ENCODE data around the gene DAB1.
"Not testable (repeated sequence)": the region's sequence is repeated elsewhere in the genome, so short reads cannot be mapped to it uniquely, and the experiment has no call there.

DAB1 gene

DNA sequence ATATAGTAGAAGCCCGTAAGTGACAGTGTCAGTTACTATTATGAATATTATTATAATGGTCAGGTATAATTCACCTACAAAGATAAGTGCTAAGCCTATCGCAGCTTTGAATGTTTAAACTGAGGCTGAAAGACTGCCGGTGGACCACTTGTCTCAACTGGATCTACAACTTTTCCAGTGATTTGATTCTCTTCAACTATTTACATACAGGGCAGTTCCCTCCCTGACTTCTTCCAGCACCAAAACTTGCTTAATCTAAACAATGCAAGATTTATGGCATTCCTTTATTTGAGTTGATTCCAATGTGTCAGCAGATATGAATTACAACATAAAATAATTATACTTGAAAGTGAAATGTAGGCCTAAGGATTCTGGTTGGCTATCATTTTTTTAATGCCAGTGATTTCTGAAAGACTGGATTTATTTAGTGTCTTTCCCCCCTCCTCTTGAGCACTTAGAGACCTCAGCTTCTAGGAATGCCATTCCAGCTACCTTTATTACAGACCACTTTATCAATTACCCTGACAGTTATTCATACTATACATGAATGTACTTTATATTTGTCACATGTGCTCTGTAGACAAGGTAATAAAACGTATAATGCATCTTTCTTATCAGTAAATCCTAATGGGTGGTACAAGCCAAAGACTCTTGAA, 304.8 kb downstream of the DAB1 start:
- DNase-seq (ENCODE audit: low read depth) = no peak

DNA sequence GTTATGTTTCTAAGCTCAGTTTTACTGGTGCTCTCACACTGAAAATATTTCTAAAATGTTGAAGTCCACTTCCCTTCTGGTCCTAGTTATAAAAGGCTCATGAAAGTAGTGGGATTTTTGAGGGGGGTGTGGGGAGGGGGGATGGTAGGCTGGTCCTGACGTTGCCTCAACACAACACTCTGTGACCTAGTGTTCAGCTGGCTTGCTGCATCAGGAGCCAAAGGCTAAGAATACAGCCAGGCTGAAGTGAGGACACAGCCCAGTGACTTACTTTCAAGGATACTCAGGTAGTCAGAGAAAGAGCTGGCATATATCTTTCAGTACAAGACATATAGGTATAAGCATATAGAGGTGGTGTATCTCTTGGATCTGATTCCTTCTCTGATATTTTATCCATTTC, 306.1 kb downstream of the DAB1 start:
- DNase-seq (ENCODE audit: low read depth) = no peak

DNA sequence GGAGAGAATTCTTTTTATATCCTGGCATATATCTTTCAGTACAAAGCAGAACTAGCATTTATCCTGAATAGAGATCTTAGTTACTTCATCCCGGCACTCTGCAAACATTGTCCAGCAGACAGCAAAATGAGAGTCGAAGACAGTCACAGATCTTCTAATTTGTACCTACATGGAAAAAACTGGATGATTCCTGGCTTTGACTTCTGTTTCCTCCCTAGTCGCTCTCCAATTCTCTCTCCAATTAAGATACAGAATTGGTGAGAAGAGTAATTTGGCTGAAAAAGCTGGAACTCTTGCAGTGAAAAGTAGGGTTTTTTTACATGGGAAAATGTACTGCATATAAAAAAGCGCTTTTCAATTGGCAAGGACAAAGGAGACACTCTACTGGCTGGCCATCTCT, 307.0 kb downstream of the DAB1 start:
- DNase-seq (ENCODE audit: low read depth) = no peak

DNA sequence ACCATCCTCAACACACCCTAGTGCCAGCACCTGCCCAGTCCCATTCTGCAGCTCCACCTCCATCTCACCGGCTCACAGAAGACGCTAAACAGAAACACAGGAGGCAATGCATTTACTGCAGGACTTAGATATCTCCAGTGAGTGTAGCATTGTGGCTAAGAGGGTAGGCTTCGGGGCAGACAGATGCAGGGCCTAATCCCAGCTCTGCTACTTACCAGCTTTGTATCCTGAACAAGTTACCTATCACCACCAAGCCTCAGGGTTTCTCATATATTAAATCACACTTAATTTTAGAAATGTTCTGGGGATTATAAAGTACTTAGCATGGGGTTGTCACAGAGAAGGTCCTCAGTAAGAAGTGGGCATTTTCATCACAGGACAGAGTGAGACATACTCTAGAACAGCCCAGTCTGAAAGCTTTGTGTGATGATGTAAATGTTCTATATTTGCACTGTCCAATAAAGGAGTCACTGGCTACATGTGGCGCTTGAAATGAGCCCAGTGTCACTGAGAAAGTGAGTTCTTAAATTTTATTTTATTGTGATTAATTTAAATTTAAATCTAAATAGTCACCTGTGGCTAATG, 308.7 kb downstream of the DAB1 start:
- no peak for DNase-seq (ENCODE audit: low read depth)

DNA sequence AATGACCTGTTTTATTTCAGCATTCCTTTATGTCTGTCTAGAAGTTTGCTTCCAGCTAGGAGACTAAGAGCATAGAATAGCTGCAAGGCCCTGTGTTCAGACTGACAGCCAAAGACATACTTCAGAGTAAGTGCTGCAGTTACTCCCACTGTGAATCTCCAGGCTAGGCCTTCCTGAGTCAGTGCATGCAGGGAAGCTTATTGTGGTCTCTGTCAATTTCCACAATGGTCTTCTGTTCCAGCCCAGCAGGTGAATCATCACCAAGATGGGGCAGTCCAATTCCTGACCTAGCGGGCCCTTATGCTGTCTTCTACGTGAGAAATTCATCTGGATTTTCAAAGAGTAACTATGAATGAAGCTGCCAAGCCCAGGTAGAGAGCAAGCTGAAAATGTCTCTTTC, 311.7 kb downstream of the DAB1 start:
- no peak for DNase-seq (ENCODE audit: low read depth)

DNA sequence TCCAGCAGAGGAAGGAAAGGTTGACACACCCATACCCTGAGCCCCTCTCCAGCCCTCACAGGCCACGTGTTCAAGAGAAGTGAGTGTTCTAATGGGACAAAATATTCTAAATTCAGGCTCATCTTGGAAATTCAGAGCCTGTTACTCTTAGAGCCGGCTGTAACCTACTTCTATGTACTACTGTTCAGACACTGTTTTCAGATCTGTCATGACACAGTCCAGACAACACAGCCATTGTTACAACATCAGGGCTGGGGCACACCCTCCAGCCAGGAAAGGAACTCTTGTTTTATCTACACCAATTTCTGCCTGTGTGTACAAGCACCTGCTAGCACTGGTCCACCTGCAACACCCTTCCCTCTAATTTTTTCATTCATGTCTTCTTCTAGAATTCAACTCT, 312.7 kb downstream of the DAB1 start:
- DNase-seq (ENCODE audit: low read depth) = no peak

DNA sequence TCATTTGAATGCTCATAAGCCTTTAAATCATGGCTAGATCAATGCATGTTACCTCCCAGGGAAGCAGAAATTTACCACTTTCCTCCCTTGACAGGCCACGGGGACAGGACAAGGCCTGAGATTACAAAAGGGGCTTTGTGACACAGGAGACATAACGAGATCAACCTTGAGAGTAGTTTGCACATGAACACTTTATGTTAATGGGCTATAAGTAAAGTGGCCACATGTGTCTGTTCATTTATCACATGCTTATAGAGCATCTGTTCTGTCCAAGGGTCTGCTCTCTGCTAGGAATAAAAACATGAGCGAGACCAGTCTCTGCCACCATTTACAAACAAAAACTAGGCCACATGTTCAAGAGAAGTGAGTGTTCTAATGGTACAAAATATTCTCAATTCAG, 314.0 kb downstream of the DAB1 start:
- DNase-seq (ENCODE audit: low read depth) = no peak

DNA sequence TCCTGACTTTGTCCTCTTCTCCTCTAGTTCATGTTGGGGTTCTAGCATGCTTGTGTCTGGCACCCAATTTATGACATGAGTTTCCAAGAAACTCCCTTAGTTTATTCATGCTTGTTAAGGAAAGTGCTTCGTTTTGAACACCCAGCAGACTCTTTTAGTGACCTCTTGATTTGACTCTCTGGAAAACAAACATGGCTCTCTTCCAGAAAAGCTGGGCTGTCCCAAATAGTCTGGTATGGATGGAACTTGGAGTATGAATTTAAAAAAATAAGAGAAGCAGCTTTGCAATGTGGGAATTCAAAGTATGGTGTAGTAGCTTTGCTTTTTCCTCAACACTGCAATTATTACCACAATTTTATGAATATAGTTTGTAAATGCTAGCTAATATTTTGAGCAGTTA, 314.6 kb downstream of the DAB1 start:
- DNase-seq (ENCODE audit: low read depth) = no peak

DNA sequence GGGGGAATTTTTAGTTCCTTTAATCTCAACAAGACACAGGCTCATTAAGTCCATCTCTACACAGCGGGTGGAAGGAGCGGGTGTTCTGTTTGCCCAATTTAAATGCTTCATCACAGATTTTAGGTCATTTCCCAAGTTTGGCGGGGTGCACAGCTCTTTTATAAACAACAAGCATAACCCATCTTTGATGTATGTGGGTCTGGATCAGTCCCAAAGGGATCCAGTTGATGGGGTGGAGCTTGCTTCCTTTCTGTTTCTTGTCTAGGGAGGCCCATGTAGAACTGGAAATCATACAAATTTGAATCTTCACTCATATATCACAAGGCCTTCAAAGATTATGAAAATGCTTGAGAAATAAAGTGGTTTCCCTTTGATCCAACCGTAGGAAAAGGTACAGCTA, 317.6 kb downstream of the DAB1 start:
- DNase-seq (ENCODE audit: low read depth) = no peak

DNA sequence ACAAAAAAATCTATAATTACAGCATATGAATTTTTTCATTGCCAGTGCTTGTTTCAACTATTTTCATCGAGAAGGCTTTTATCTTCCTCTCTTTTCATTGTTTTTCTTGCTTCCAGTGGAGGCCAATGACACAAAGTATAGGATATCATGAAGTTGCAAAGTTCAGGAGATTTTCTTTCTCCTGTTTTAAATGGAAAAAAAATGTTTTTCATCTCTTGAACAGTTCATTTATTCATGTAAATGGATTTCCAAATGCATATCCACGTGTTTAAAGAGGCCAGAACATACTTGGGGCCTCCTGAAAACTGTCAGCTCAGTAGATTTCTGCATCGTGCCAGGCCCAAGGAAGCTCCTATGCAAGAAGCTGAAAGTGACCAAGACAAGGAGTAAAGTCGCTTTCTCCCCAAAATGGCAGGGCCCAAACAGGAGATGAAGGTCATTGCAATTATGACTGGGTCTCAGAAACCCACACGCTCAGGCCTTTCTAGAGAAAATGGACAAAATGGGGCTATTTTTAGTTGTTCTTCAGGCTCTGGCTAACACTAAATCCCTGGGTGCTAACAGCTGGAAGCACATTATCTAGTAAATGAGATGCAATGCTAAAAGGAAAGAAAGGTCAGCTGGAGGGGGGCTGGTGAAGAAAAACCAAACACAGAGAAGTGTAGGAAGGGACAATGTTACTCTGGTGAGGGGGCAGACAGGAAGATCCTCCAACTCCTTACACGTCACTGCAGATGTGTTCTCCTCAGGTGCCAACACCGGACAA, 321.1 kb downstream of the DAB1 start:
- DNase-seq (ENCODE audit: low read depth) = no peak

DNA sequence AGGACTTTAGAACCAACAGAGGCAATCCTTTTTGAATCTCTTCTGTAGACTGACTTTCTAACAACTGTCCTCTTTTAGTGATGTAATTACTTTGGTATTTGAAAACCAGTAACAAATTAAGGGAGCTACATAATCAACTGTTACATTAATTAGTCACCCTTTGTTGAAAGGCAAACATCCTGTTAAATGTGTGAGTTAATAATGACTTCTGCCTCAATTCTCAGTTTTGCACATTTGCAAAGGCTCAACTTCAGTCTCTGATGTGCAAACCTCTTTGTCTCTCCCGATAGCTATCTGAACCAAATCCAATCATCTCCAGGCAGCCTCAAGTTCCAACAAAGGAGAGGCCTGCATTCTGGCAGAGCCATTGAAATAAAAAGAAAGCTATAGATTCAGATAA, 322.7 kb downstream of the DAB1 start:
- no peak for DNase-seq (ENCODE audit: low read depth)

DNA sequence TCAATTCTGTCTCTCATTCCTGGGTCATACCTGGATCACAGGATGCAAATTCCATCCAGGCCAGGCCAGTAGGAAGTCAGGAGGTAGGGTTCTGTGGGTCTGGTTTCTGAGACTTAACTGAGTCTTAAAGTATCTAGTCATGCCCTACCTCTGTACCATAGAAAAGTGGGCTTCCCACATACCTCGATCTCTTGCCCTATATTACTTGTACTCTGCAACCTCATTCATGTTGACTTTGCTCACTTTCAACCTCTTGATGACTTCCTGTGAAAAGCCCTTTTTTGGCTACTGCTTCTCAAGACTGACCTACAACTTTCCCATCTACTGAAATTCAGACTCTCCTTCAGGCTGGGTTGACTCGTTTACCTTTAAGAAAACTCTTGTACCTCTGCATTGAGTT, 329.1 kb downstream of the DAB1 start:
- no peak for DNase-seq (ENCODE audit: low read depth)

DNA sequence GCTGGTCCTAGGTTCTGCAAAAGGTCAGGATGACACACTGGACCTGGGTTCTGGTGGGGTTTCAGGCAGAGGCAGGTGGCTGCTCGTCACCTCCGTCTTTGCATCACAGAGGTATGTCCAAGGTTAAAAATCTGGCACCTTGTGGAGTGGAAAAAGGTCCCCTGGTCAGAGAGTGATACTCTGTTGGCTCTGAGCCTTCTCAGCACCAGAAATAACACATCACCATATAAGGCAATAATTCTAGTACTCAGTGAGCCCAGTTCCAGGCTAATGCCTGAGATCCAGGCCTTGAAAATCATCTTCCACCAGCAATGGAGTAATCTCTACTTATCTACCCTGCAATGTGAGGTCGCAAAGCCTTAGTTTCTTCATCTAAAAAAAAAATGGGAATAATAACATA, 330.7 kb downstream of the DAB1 start:
- DNase-seq (ENCODE audit: low read depth) = no peak

DNA sequence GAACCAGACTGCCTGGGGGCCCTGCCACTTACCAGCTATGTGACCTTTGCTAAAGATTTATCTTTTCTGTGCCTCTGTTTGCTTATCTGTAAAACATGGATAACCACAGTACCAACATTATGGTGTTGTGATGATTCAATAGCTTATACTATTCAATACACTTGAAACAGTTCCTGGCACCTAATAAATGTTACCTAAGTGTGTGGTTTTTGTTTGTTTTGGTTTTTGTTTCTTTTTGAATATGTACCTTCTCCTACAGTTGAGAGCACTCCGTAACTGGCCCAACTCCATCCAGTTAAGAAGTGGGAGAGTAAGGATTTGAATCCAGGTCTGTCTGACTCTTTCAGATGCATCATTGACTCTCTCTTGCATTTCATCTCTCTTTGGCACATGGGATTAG, 332.2 kb downstream of the DAB1 start:
- no peak for DNase-seq (ENCODE audit: low read depth)

DNA sequence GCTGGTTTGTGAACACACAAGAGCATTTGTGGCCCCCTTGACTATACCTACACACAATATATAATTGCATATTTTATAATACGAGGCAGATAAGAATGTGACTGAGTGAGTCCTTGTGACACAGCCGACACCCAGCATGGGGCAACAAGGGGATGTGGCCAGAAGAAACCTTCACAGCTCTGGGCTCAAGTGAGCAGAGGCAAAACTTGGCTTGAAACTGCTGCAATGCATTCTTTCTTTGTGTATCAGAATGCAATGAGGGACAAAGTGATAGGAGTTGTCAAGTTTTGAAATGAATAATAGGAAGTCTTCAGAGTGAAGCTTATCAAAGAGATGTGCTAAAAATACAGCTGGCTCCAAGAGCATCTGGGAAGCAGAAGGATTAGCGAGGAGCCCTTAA, 334.0 kb downstream of the DAB1 start:
- no peak for DNase-seq (ENCODE audit: low read depth)

DNA sequence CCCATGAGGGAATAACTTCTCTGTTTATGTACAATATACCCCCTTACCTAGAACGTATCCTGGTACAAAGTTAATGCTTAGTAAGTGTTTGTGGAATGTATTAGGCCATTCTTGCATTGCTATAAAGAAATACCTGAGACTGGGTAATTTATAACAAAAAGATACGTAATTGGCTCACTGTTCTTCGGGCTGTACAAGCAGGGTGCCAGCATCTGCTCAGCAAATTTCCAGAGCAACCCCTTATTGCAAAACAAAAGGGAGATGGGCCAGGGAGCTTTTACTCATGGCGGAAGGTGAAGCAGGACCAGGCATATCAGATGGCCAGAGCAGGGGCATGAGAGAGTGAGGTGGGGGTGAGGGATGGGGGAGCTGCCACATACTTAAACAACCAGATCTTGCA, 334.6 kb downstream of the DAB1 start:
- no peak for DNase-seq (ENCODE audit: low read depth)

DNA sequence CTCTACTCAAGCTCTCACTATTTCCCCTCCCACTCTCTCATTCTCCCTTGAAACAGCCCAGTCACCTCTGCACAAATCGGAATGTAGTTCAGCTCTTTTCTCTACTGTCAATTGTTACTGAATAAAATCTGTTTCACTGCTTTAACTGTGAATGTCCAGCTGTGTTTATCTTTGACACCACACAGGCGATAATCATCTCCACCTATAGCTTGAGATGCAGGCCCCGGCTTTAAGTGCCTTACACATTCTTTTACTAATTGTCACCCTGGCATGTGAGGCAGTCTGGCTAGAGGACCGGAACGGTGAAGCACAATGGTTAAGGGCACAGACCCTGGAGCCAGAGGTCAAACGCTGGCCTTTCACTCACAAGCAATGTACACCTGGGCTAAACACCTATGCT, 335.2 kb downstream of the DAB1 start:
- DNase-seq (ENCODE audit: low read depth) = no peak

DNA sequence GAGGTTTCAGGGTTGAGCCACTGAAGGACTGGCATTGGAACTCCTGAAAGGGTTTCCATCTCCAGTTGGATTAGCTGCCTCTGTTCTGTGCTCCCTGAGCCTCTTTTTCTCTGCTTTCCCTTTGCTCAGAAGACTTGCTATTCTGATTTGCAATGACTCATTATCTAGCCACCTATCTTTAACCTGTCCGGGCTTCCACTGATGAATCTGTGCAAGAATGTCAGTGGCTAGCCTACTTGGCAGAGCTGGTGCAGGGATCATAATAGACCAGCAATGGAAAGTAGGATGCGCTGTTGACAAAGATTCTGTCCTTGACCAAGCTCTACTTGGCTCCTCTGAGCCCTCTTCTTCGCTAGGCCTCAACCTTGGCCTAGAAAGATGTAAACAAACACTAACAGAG, 336.2 kb downstream of the DAB1 start:
- DNase-seq (ENCODE audit: low read depth) = not testable (repeated sequence)

DNA sequence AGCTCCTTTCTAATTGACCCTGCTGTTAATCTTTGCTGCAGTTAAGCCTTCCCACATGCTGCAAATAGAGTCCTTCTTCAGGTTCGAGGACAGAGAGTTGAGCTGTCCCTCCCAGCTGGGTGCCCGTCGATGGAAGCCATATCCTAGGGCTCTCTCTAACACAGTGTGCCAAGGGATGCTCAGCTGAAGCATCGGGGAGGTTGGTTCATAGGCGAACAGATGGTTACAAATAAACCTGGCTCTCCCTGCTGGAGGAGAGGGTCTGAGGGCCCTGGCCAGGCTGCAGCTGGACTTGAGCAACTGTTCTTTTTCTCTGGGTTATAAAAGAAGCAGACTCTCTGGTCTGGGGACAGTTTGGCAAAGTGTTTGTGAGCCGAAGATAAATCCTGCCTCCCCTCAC, 337.7 kb downstream of the DAB1 start:
- no peak for DNase-seq (ENCODE audit: low read depth)

DNA sequence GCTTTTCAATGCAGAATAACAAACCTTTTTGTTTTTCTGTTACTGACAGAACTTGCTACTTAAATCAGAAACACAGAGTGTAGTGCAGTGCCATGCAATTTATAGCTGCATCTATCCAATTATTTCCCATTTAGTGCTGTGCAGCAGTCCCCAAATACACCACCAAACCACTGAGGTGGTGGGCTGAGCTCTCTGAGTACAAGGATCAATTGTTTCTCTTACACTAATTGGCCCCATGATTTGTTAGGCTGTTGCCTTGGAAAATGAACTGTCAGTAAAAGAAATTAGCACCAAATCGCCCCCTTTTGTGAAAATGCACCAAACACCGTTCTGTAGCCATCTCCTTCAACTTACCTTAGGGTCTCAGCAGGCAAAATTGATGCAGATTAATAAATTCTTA, 339.2 kb downstream of the DAB1 start:
- DNase-seq (ENCODE audit: low read depth) = no peak

DNA sequence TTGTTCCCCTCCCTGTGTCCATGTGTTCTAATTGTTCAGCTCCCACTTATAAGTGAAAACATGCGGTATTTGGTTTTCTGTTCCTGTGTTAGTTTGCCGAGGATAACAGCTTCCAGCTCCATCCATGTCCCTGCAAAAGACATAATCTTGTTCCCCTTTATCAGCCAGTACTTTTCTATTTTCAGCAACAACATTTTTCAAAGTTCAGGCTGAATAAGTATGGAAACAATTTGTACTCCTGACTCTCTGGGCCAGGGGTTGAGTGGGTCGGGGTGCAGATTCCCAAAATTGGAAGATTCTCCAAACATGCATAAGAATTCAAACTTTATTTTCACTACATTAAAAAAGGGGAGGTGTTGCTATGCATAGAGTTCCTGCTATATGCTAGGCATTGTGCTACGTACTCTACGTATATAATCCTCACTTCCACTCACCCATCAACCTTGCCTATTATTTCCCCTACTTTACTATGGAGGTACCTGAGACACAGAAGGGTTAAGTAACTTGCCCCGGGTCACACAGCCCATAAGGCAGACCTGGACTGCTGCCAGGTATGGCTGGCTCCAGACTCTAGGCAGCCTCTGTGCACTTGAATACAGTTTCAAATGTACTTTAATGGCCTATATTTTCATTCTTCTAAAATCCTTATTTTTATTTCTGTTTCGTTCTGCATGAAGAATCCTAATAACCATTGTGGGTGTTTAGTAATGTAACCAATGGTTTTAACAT, 341.0 kb downstream of the DAB1 start:
- DNase-seq (ENCODE audit: low read depth) = no peak

DNA sequence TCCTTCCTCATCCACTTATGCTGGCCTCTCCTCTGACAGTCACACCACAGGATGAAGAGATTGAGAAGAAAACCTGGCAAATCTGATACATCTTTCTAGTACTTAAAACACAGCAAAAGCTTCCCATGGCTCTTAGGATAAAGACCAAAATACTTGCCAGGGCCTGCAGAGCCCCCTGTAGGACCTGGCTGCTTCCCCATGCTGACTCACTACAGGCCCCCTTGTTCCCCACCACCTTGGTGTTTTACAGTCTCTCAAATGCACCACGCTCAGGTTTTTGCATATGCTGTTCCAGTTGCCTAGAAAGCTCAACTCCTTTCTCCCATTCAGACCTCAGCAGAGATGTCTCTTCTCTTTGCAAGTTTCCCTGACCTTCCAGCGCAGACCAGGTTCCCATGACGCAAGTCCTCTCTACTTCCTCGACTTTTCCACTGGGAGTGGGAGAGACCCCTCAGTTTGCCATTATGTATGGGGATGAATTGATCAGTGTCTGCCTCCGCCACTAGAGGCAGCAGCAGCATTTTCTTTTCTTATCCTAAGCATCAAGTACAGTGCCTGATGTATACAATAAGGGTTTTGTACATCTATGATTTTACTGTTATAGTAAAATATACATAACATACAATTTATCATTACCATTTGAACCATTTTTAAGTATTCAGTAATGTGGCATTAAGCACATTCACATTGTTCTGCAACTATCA, 344.3 kb downstream of the DAB1 start:
- DNase-seq (ENCODE audit: low read depth) = no peak
